ENCODE results near the gene ZNRF4. TPM values are rescaled to one million over a fixed set of nuclear protein-coding genes. Genes with fewer than 3 reads are reported as not detected.

Gene ZNRF4
- total and polyA plus RNA-seq, 2 experiments from 2014 or later: not detected

GRCh38 chr19:5440299-5440698, 14.9 kb upstream of the ZNRF4 start:
- Histone ChIP-seq H3K4me1 (ENCODE audit: insufficient read depth) (0 out of 2 replicates have a peak, but pooled peaks cover 3% of the 10 kb centered on the region), H3K79me2 (replicated peaks; ENCODE audit: insufficient read depth) (no peaks in the 10 kb centered on the region), H2AFZ (no peak overlapping the region), H3K36me3 (ENCODE audit: insufficient read depth) (no peaks in the 10 kb centered on the region), H4K20me1 (replicated peaks; ENCODE audit: insufficient read depth) (no peaks in the 10 kb centered on the region), H3K4me3 (no peak overlapping the region), H3F3A (replicated peaks; ENCODE audit: low read depth) (no peaks in the 10 kb centered on the region), H3K27me3 (ENCODE audit: insufficient read depth) (peaks cover 20% of the 10 kb centered on the region; the same call in 1 of the 2 replicates), H3K4me2 (no peak overlapping the region), H3K9me2 (ENCODE audit: insufficient read depth) (no peaks in the 10 kb centered on the region), H3K27ac (ENCODE audit: low read depth) (no peak overlapping the region)
- DNase-seq (ENCODE audit: low spot score): no peak
- TF ChIP-seq ZNF462 (CRISPR knock-in tag; IDR thresholded peaks at IDR 0.05) (no peak), JUNB (IDR thresholded peaks at IDR 0.05; ENCODE audit: unreplicated experiment) (no peak), ZNF114 (CRISPR knock-in tag; IDR thresholded peaks at IDR 0.05) (no peak), STAT1 (IDR thresholded peaks at IDR 0.05; ENCODE audit: unreplicated experiment) (no peak)
- ATAC-seq: no peak
- H3K4me1 Mint-ChIP-seq: peaks cover 4% of the 10 kb centered on the region
- no peak overlapping the region for H3K27ac Mint-ChIP-seq
- H3K36me3 Mint-ChIP-seq (ENCODE audit: low read depth): no peaks in the 10 kb centered on the region; the same call in 2 of the 3 replicates
- H3K9me3 Mint-ChIP-seq: no peaks in the 10 kb centered on the region
- peaks cover 18% of the 10 kb centered on the region for H3K27me3 Mint-ChIP-seq (ENCODE audit: insufficient read depth, low read depth, poor library complexity)
- no peak overlapping the region; the same call in 2 of the 3 replicates for H3K4me3 Mint-ChIP-seq

GRCh38 chr19:5443723-5444122, 11.5 kb upstream of the ZNRF4 start:
- no peak for DNase-seq (ENCODE audit: low spot score)
- H3K4me3 Mint-ChIP-seq: no peak overlapping the region
- ATAC-seq: no peak
- TF ChIP-seq ZNF331 (CRISPR knock-in tag; IDR thresholded peaks at IDR 0.05; ENCODE audit: low read depth) (no peak), ETS1 (IDR thresholded peaks at IDR 0.05) (no peak)

More at GRCh38 chr19:5443723-5444122, 11.5 kb upstream of the ZNRF4 start:
- no peak overlapping the region for H3K27ac Mint-ChIP-seq
- Histone ChIP-seq H3K4me1 (ENCODE audit: insufficient read depth) (no peaks in the 10 kb centered on the region), H3K4me3 (no peak overlapping the region), H3K9me2 (ENCODE audit: insufficient read depth) (no peaks in the 10 kb centered on the region), H3K27ac (ENCODE audit: low read depth) (no peak overlapping the region), H3F3A (replicated peaks; ENCODE audit: low read depth) (no peaks in the 10 kb centered on the region), H3K4me2 (no peak overlapping the region), H3K36me3 (ENCODE audit: insufficient read depth) (no peaks in the 10 kb centered on the region), H2AFZ (no peak overlapping the region), H3K79me2 (replicated peaks; ENCODE audit: insufficient read depth) (no peaks in the 10 kb centered on the region), H3K27me3 (ENCODE audit: insufficient read depth) (no peaks in the 10 kb centered on the region), H4K20me1 (replicated peaks; ENCODE audit: insufficient read depth) (no peaks in the 10 kb centered on the region)
- H3K36me3 Mint-ChIP-seq (ENCODE audit: low read depth): no peaks in the 10 kb centered on the region; the same call in 2 of the 3 replicates
- H3K9me3 Mint-ChIP-seq: no peaks in the 10 kb centered on the region
- H3K4me1 Mint-ChIP-seq: peaks cover 5% of the 10 kb centered on the region; the same call in 1 of the 3 replicates
- peaks cover 13% of the 10 kb centered on the region for H3K27me3 Mint-ChIP-seq (ENCODE audit: insufficient read depth, low read depth, poor library complexity)
